HG03378 (cell line): ENCODE data around the gene RFC3.
A peak's percentile ranks its signal among the peaks of the same experiment; 100 is the strongest.
"Not testable (repeated sequence)": the region's sequence is repeated elsewhere in the genome, so short reads cannot be mapped to it uniquely, and the experiment has no call there.

Experiments
- ATAC-seq: cut with Tn5 transposase; IDR thresholded peaks from one replicate; pipeline ENCODE4 v1.9.1; 2021; ENCODE audit warnings: mild to moderate bottlenecking, moderate library complexity; ENCODE audit not compliant: unreplicated experiment

The RFC3 gene

DNA sequence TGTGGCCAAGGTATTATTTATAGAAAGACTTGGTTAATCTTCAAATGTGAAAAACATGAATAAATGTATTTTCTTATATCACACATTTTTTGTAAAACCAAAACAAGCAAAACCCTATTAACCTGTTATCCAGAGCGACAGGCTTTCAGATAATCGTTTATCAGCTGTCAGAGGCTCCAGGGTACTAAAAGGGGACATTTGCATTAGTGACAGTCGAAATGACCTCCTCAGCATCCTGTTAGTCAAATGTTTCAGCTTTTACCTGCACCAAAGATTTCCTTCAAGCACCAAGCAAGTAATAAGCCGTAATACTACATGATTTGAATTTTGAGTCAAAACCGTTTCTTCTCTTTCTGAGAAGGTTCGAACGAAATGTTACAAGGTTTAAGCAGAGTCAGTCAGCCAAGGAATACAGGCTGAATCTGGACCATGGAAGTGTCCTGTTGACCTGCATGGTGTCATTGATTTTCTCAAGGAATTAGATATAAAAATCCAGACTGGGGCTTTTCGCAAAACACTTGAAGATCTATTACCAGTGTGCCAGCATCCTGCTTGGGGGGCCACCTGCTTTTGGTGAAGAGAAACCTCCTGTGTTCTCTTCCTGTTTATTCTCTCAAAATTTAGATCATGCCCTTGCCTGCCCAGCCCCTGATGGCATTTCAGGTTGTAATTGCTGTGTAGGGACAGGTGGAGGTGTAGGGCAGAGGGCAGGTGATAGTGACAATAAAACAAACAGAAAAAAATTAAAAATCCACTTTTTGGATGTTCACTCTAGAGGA is 11.3 kb upstream of the RFC3 start:
- no peak for ATAC-seq

- not testable (repeated sequence) for ATAC-seq
These were observed 5.1 kb upstream of the RFC3 start for GRCh38 chr13:33812829-33813228.

GRCh38 chr13:33815011-33815550 is 2.9 kb upstream of the RFC3 start:
- no peak for ATAC-seq

GRCh38 chr13:33816912-33817311 is 1.0 kb upstream of the RFC3 start:
- no peak for ATAC-seq

DNA sequence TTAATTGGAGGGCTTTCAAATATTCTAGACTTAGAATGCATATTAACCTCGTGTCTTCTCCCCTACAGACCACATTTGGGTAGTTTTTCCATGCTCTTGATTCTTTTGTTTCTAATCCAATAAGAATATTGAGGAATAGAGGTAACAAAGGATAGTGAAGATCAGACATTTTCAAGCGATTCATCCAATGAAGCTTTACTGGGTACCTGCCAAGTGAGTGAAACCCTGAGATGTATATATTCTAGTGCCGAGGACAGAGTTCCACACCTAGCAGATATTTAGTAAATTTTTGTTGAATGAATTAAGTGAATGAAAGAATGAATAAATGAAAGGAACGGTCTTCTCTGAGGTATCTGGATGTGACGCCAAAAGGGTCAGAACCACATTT is 442 bp upstream of the RFC3 start:
- peak; percentile 16 for ATAC-seq

DNA sequence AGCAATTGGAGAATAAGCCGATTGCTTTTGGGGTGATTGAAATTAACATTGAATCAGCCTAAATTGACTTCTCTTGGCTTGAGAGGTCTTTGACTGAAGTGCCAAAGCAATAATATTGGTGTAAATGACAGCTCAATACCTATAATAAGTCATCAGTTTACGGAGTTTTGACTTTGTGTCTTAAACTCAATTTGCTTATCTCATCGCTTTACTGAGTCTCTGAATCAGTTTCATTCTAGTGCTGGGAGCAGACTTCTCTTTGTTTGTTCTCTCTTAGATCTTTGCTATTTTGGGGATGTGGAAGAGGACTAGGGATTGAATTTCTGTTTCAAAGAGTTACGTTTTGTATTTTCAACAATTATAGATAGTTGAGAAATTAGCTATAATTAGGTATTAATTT is 7.1 kb downstream of the RFC3 start:
- ATAC-seq, result no peak

DNA sequence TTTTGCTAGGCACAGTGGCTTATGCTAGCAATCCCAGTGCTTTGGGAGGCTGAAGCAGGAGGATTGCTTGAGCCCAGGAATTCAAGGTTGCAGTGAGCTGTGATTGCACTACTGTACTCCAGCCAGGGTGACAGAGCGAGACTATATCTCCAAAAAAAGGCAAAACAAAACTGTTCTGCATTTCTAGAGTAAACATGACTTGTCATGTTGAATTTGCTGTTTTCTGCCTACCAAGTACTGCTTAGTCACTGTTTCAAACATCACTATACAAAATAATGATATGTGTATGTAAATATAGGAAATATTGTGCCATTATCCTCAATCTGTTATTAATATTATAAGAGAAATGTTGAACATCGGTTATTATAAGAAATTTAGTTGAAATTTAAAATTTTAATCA is 9.2 kb downstream of the RFC3 start:
- ATAC-seq, result no peak

- ATAC-seq, result no peak
These were observed 10.6 kb downstream of the RFC3 start for GRCh38 chr13:33828431-33829129.

GRCh38 chr13:33832872-33833271 is 14.9 kb downstream of the RFC3 start:
- no peak for ATAC-seq

DNA sequence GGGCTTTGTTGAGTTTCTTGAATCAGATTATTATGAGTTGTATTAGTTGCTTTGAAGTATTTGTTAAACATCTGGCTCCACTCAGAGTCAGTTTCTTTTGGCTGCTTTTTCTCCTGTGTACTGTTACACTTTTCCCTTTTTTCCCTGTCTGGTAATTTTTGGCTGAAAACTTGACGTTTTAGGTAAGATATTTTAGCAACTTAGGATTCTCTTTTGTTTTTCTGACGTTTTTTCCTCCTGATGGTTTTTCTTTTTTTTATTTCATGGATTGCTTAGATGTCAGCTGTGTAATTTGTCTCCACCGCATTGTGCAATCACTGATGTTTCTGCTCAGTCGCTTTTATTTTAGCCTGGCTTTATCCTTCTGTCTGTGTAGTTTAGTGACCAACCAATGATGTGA is 20.7 kb downstream of the RFC3 start:
- ATAC-seq, result no peak

DNA sequence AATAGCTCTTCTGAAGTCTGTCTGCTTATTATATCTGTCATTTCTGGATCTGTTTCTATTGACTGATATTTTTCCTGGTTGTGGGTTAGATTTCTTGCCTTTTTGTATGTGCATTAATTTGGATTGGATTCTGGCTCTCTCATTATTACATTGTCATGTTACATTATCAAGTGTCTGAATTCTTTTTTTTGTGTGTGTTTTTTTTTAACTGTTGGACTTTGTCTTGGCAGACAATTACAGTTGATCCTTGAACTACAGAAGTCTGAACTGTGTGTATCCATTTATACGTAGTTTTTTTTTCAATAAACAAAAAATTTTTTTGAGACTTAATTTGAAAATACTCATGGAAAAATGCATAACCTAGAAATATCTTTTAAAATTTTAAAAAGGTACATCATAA is 22.5 kb downstream of the RFC3 start:
- no peak for ATAC-seq

GRCh38 chr13:33842207-33842606 is 24.3 kb downstream of the RFC3 start:
- ATAC-seq, result no peak

GRCh38 chr13:33842986-33843385 is 25.0 kb downstream of the RFC3 start:
- no peak for ATAC-seq

DNA sequence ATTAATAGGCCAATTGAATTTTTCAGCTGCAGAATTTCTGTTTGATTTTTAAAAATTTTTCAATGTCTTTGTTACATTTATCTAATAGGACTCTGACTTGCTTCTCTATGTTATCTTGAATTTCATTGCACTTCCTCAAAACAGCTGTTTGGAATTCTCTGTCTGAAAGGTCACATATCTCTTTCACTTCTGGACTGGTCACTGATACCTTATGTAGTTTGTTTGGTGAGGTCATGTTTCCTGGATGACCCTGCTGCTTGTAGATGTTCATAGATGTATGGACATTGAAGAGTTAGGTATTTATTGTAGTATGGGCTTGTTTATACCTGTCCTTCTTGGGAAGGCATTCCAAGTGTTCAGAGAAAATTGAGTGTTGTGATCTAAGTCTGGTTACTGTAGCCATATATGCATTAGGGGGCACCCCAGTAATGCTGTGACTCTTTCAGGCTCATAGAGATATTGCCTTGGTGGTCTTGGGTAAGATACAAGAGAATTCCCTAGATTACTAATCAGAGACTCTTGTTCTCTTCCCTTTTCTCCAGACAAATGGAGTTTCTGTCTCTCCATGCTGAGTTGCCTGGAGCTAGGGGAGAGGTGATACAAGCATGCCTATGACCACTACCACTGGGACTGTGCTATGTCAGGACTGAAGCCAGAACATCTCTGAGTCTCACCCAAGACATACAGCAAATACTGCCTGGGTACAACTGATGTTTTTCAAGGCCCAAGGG is 27.8 kb downstream of the RFC3 start:
- ATAC-seq, result no peak

DNA sequence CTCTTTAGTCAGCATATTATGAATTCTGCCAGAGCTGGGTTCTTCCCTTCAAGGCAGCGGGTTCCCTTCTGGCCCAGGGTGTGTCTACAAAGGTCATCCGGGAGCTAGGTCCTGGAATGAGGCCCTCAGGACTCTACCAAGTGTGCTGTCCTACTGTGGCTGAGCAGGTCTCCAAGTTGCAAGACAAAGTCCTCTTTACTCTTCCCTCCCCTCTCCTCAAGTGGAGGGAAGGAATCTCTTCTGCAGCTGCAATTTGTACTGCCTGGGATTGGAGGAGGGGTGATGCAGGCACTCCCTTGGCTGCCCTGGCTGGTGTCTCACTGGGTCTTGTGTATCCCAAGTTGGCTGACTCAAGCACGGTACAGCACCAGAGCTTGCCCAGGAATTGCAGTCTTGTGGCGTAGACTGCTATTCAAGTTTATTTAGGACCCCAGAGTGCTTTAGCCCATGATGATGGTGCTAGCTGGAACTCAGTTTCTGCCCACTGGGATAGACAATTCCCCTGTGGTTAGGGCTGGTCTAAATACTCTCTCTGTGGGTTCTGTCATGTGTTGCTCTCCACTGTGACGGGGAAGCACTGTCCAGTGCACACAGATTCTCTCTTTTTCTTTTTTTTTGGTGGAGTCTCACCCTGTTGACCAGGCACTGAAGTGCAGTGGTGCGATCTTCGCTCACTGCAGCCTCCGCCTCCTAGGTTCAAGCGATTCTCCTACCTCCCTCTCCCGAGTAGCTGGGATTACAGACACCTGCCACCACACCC is 28.5 kb downstream of the RFC3 start:
- ATAC-seq, result no peak

GRCh38 chr13:33849211-33849610 is 31.3 kb downstream of the RFC3 start:
- no peak for ATAC-seq

GRCh38 chr13:33855371-33855895 is 37.5 kb downstream of the RFC3 start:
- ATAC-seq, result no peak

- ATAC-seq, result no peak
These were observed 41.8 kb downstream of the RFC3 start for GRCh38 chr13:33859691-33860303.

GRCh38 chr13:33860526-33860925 is 42.6 kb downstream of the RFC3 start:
- ATAC-seq, result no peak

DNA sequence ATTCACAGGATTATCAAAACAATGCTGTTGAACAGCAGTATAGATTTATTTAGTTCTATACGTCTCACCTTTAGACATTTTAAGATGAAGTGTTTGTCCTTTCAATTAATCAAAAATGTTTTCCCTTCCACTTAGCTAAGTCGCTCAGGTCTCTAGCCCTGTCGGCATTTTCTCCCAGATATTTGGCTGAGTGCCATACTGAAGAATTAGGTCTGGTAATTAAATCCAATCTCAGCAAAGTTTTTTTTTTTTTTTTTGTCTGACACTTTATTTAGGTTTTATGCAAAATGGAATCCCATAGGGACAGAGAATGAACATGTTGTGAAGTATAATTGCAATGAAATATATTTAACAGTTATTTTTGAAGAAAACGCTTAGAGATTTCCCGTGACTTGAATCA is 44.1 kb downstream of the RFC3 start:
- ATAC-seq, result no peak
